Loucy (cell line): ENCODE measurements around the gene ATG10.
A peak's percentile ranks its signal among the peaks of the same experiment; 100 is the strongest.

ENCODE experiments used
- EZH2phosphoT487 ChIP-seq: fragments of 200-600 bp; IDR thresholded peaks from 2 replicates; pipeline ENCODE4 v1.6.1; 2018; ENCODE audit warnings: antibody characterized with exemption, mild to moderate bottlenecking, moderate library complexity, borderline replicate concordance
- TF ChIP-seq, protein P1 (sequence below): fragments of 200-600 bp; sonication (generic); conservative IDR thresholded peaks from 2 replicates; pipeline ENCODE4 v1.5.1; 2014; ENCODE audit warnings: mild to moderate bottlenecking, antibody characterized with exemption, low read length

- TF ChIP-seq, protein P1, sequence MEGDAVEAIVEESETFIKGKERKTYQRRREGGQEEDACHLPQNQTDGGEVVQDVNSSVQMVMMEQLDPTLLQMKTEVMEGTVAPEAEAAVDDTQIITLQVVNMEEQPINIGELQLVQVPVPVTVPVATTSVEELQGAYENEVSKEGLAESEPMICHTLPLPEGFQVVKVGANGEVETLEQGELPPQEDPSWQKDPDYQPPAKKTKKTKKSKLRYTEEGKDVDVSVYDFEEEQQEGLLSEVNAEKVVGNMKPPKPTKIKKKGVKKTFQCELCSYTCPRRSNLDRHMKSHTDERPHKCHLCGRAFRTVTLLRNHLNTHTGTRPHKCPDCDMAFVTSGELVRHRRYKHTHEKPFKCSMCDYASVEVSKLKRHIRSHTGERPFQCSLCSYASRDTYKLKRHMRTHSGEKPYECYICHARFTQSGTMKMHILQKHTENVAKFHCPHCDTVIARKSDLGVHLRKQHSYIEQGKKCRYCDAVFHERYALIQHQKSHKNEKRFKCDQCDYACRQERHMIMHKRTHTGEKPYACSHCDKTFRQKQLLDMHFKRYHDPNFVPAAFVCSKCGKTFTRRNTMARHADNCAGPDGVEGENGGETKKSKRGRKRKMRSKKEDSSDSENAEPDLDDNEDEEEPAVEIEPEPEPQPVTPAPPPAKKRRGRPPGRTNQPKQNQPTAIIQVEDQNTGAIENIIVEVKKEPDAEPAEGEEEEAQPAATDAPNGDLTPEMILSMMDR, result peak; percentile 95
- no peak for TF ChIP-seq EZH2phosphoT487
Observed at GRCh38 chr5:82165740-82166530, 194.1 kb downstream of the ATG10 start.
